ENCODE measurements around the gene VOPP1. TPM values are rescaled to one million over a fixed set of nuclear protein-coding genes. Genes with fewer than 3 reads are reported as not detected.

VOPP1 gene
- total RNA-seq, 4 donors from 2014 or later: 63.9 to 79.2 (median 72.4) TPM

DNA sequence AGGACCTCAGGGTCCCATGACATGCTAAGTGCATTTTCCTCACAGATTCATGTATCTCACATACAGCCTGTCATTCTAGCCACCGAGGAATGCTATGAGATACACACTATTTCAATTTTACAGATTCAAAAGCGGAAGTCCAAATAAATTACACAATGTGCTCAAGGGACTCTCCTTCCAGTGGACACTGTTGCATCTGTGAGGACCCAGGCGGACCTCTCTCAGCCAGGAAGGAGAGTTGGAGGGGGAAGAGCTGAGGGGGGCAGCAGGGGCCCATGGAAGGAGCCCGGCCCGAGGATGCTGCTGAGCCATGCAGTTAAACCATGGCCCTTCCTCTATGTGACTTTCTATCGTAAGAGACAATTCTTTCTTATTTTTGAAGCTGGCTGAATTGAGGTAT lies 93.6 kb downstream of the VOPP1 start:
- Histone ChIP-seq H3K27ac (no peak overlapping the region), H3K4me1 (no peaks in the 10 kb centered on the region), H3K9me3 (no peaks in the 10 kb centered on the region), H3K27me3 (no peaks in the 10 kb centered on the region), H3K36me3 (peaks cover 0 to 7% (median 0%) of the 10 kb centered on the region in 3 donors), H3K4me3 (no peak overlapping the region)
- no peak for TF ChIP-seq POLR2A (IDR thresholded peaks at IDR 0.05)
- TF ChIP-seq, protein P1, sequence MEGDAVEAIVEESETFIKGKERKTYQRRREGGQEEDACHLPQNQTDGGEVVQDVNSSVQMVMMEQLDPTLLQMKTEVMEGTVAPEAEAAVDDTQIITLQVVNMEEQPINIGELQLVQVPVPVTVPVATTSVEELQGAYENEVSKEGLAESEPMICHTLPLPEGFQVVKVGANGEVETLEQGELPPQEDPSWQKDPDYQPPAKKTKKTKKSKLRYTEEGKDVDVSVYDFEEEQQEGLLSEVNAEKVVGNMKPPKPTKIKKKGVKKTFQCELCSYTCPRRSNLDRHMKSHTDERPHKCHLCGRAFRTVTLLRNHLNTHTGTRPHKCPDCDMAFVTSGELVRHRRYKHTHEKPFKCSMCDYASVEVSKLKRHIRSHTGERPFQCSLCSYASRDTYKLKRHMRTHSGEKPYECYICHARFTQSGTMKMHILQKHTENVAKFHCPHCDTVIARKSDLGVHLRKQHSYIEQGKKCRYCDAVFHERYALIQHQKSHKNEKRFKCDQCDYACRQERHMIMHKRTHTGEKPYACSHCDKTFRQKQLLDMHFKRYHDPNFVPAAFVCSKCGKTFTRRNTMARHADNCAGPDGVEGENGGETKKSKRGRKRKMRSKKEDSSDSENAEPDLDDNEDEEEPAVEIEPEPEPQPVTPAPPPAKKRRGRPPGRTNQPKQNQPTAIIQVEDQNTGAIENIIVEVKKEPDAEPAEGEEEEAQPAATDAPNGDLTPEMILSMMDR (IDR thresholded peaks at IDR 0.05): no peak
- peak in 1 of 3 donors; percentile 14 for DNase-seq

DNA sequence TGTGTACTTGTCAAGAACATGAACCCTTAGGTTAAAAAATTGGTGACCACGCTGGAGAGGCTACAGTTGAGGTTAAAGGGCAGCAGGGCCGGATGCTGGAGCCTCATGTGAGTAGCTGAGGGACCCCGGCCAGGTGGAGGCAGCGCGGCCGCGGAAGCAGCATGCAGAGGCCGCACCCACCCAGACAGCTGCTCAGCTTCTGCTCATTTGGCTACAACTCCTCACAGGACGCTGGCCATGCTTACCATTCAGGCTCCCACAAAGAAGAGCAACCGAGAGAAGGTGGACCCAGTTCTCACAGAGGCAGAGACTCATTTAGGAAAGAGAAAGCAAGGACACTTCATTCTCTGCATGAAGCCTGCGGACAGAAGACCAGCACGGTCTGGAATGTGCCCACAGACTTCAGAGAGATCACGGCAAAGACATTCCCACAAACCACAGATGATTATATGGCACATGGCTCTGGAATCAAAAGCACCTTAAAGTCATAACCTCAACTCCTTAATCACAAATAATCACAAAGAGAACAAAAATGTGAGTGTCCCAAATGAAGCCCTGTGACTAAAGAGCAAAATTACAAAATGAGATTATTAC lies 94.4 kb downstream of the VOPP1 start:
- TF ChIP-seq, protein P1 (IDR thresholded peaks at IDR 0.05): no peak
- no peak for TF ChIP-seq POLR2A (IDR thresholded peaks at IDR 0.05)
- Histone ChIP-seq H3K27me3 (no peaks in the 10 kb centered on the region), H3K27ac (no peak overlapping the region), H3K4me1 (no peaks in the 10 kb centered on the region), H3K9me3 (no peaks in the 10 kb centered on the region), H3K4me3 (no peak overlapping the region), H3K36me3 (peaks cover 0 to 15% (median 0%) of the 10 kb centered on the region in 3 donors)
- DNase-seq: peak in 2 of 3 donors; percentile 16 to 45

DNA sequence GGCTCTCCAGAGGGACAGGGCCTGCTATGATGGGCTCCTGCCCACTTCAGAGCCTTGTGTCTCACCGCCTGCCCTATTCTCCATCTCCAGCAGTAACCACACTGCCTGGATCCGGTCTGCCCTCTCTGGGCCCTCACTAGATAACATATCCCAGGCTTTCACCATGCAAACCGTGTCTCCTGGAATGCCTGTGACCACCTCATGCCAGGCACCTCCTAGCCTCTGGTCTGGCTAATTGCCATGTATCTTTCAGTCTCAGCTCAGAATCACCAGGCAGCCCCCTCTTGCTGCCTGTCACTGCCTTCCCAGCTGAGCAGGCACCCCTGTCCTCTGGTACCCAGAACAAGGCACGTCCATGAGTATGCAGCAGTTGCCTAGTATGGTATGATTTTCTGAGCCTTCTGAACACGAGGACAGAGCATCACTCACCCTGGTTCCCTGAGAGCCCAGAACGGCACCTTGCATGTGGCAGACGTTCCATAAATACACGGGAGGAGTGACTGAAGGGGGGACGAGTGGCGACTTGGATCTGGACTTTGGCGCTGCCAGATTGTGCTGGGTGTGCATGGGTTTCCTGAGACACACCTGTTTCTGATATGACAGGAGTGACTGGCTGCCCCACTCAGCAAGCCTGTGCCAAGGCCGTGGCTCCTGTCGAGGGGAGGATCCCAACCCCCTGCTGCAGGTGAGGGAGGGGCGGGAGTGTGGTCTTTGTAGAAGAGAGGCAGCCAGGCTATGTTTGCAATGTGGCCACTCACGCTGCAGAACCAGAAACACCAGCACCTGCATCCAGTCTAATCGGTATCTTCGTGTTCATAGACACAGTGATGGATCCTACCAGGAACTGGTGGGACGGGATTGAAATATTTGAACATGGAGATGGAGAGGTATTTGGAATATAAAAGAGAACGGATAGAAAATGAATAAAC lies 95.2 kb downstream of the VOPP1 start:
- H3K4me1 ChIP-seq: no peaks in the 10 kb centered on the region
- no peak overlapping the region for H3K27ac ChIP-seq
- H3K27me3 ChIP-seq: no peaks in the 10 kb centered on the region
- no peak overlapping the region for H3K4me3 ChIP-seq
- TF ChIP-seq POLR2A (IDR thresholded peaks at IDR 0.05): no peak
- TF ChIP-seq, protein P1 (IDR thresholded peaks at IDR 0.05): no peak
- H3K36me3 ChIP-seq: peaks cover 0 to 16% (median 0%) of the 10 kb centered on the region in 3 donors
- peak in 2 of 3 donors; percentile 13 to 38 for DNase-seq
- no peaks in the 10 kb centered on the region for H3K9me3 ChIP-seq

DNA sequence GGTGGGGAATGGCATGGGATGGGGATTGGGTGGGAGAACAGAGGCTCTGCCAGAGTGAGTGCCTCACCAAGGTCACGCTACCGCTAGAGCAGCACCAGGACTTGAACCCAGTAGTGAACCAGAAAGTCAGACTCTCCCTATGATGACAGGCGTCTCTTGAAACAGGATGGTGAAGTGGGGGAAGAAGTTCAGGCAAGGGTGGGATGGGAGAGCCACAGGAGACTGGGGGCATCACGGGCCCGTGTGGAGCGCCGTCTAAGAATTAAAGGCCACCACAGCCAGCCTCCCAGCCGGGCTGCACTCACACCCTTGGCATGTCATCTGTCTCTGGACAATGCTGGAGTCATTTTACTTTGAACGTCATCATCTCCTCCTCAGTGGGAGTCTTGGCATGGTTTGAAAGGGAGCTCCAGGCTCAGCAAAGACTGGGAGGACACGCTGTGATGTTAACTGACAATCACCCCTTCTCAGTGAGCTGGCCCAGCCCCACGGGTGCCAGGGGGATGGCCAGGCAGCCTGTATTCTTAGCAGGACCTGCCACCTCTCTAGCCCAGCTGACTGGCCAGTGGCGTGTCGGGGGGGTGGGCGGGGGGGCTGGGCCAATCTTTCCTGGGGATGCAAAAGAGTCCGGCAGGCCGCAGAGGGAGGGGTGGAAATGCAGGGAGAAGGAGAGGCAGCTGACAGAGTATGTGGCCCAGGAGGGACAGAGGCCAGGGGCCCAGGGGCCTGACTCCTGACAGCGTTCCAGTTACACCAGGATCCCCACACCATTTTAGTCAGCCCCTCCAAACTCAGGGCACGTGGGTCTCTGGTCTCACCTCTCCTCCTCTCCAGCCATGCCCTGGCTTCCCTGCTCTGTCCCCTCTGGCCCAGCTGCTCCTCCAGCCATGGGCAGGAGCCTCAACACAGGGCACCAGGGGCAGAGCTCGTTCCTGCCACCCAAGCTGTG lies 96.2 kb downstream of the VOPP1 start:
- peaks cover 0 to 16% (median 0%) of the 10 kb centered on the region in 3 donors for H3K36me3 ChIP-seq
- TF ChIP-seq POLR2A (IDR thresholded peaks at IDR 0.05): no peak
- TF ChIP-seq, protein P1 (IDR thresholded peaks at IDR 0.05): no peak
- no peaks in the 10 kb centered on the region for H3K4me1 ChIP-seq
- H3K27me3 ChIP-seq: no peaks in the 10 kb centered on the region
- DNase-seq: peak in 2 of 3 donors; percentile 6 to 40
- H3K4me3 ChIP-seq: no peak overlapping the region
- peak overlapping the region in 1 of 4 donors; percentile 25 for H3K27ac ChIP-seq
- H3K9me3 ChIP-seq: no peaks in the 10 kb centered on the region
